Neural cell (in vitro differentiated cells): ENCODE results near the gene MARK3. TPM values are rescaled to one million over a fixed set of nuclear protein-coding genes. Genes with fewer than 3 reads are reported as not detected.

Source experiments
- H2AFZ ChIP-seq: fragments of 200-600, 300-800 bp; sonication (generic), shearing (Covaris generic); 2 replicates; pipeline ENCODE4 v1.6.0; 2014; ENCODE audit warnings: low read depth, mild to moderate bottlenecking, antibody characterized with exemption, low read length, moderate library complexity
- H3F3A ChIP-seq: fragments of 200-600 bp; shearing (Covaris generic); 2 replicates; pipeline ENCODE4 v1.6.1; 2016; ENCODE audit warnings: mild to moderate bottlenecking, moderate library complexity, mixed read lengths, antibody characterized with exemption, low read length; ENCODE audit not compliant: insufficient read depth, poor library complexity, severe bottlenecking
- H3K27ac ChIP-seq: fragments of 200-600, 300-800 bp; sonication (generic), shearing (Covaris generic); 2 replicates; pipeline ENCODE4 v1.5.1; 2014; ENCODE audit warnings: mild to moderate bottlenecking, low read length, moderate library complexity
- H3K27me3 ChIP-seq: fragments of 300-800, 200-600 bp; sonication (generic), shearing (Covaris generic); 2 replicates; pipeline ENCODE4 v1.6.0; 2014; ENCODE audit warnings: mild to moderate bottlenecking, low read depth, low read length, moderate library complexity; ENCODE audit not compliant: insufficient read depth
- H3K36me3 ChIP-seq: fragments of 300-800, 200-600 bp; sonication (generic), shearing (Covaris generic); 2 replicates; pipeline ENCODE4 v1.5.1; 2014; ENCODE audit warnings: mild to moderate bottlenecking, antibody characterized with exemption, low read length, moderate library complexity; ENCODE audit not compliant: insufficient read depth
- H3K4me2 ChIP-seq: fragments of 300-800, 200-600 bp; sonication (generic), shearing (Covaris generic); 2 replicates; pipeline ENCODE4 v1.6.0; 2014; ENCODE audit warnings: mild to moderate bottlenecking, low read length
- H3K4me3 ChIP-seq: fragments of 300-800, 200-600 bp; sonication (generic), shearing (Covaris generic); 2 replicates; pipeline ENCODE4 v1.5.1; 2014; ENCODE audit warnings: mild to moderate bottlenecking, low read length, moderate library complexity
- H3K79me2 ChIP-seq: fragments of 200-600 bp; shearing (Covaris generic); replicated peaks from 2 replicates; pipeline ENCODE4 v1.6.0; 2014; ENCODE audit warnings: mild to moderate bottlenecking, low read length, moderate library complexity; ENCODE audit not compliant: insufficient read depth
- H3K9ac ChIP-seq: fragments of 300-800, 200-600 bp; sonication (generic), shearing (Covaris generic); 2 replicates; pipeline ENCODE4 v1.6.1; 2016; ENCODE audit warnings: mild to moderate bottlenecking, low read length, mixed read lengths
- H3K9me2 ChIP-seq: fragments of 200-600 bp; shearing (Covaris generic); 2 replicates; pipeline ENCODE4 v1.6.1; 2016; ENCODE audit warnings: mild to moderate bottlenecking, low read length, mixed read lengths; ENCODE audit not compliant: insufficient read depth
- H3K9me3 ChIP-seq: fragments of 200-600, 300-800 bp; sonication (generic), shearing (Covaris generic); 2 replicates; pipeline ENCODE4 v1.6.1; 2016; ENCODE audit warnings: mild to moderate bottlenecking, mixed run types, low read length, moderate library complexity, mixed read lengths
- H4K20me1 ChIP-seq: fragments of 200-600 bp; shearing (Covaris generic); 2 replicates; pipeline ENCODE4 v1.6.1; 2016; ENCODE audit warnings: mild to moderate bottlenecking, mixed run types; ENCODE audit not compliant: insufficient read depth
- EP300 ChIP-seq: fragments of 450-650 bp; conservative IDR thresholded peaks from 2 replicates; pipeline ENCODE4 v1.6.1; 2014; ENCODE audit warnings: antibody characterized with exemption, mild to moderate bottlenecking, moderate library complexity; ENCODE audit not compliant: poor library complexity, severe bottlenecking
- EZH2 ChIP-seq: fragments of 200-600, 300-800 bp; shearing (Covaris generic), sonication (generic); IDR thresholded peaks from 2 replicates; pipeline ENCODE4 v1.6.1; 2014; ENCODE audit warnings: antibody characterized with exemption, low read length, borderline replicate concordance, mild to moderate bottlenecking; ENCODE audit not compliant: insufficient read depth, poor library complexity, severe bottlenecking
- MXI1 ChIP-seq: fragments of 450-650 bp; conservative IDR thresholded peaks from 2 replicates; pipeline ENCODE4 v1.6.1; 2014; ENCODE audit warnings: antibody characterized with exemption, mild to moderate bottlenecking; ENCODE audit not compliant: poor library complexity, severe bottlenecking
- POLR2AphosphoS5 ChIP-seq: IDR thresholded peaks from 2 replicates; pipeline ENCODE4 v1.6.1; 2012
- RAD21 ChIP-seq: fragments of 450-650 bp; conservative IDR thresholded peaks from 2 replicates; pipeline ENCODE4 v1.6.1; 2014; ENCODE audit warnings: antibody characterized with exemption, mild to moderate bottlenecking, moderate library complexity
- SMC3 ChIP-seq: fragments of 450-650 bp; conservative IDR thresholded peaks from 2 replicates; pipeline ENCODE4 v1.6.1; 2014; ENCODE audit warnings: antibody characterized with exemption, mild to moderate bottlenecking, moderate library complexity; ENCODE audit not compliant: poor library complexity
- TAF1 ChIP-seq: IDR thresholded peaks from 2 replicates; pipeline ENCODE4 v1.6.1; 2012; ENCODE audit warnings: low read depth
- polyA plus RNA-seq: library from polyadenylated mRNA; depleted of rRNA; stranded (reverse); fragments of >200 nt; gene quantifications from 2 replicates; pipeline ENCODE4 v1.2.3, GENCODE V29; 2014
- TF ChIP-seq, protein P1 (sequence below): IDR thresholded peaks from 2 replicates; pipeline ENCODE4 v1.6.1; 2012; ENCODE audit warnings: borderline replicate concordance
- TF ChIP-seq, protein P2 (sequence below): fragments of 450-650 bp; IDR thresholded peaks from 2 replicates; pipeline ENCODE4 v1.5.1; 2014; ENCODE audit warnings: antibody characterized with exemption, mild to moderate bottlenecking, moderate library complexity; ENCODE audit not compliant: poor library complexity, severe bottlenecking

MARK3 gene
- polyA plus RNA-seq, 1 donor from 2014 or later, result 158 TPM

DNA sequence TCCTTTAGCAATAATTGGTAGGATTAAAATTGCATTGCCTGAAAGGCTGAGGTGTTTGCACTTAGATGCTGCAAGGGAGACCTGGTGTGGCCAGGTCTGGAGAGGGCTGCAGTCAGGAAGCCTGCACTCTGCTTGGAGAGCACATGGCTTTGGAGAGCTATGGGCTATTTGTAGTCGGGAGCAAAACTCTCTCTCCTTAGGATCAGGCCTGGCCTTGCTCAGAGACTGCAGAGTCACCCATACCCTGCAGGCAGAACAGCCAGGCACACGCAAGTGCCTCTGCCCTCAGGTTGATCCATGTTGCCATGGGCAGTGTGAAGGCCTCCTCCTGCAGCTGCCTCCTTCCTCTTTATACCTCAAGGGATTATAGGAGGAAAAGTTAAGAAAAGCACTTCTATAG lies 110.6 kb downstream of the MARK3 start:
- Histone ChIP-seq H3K27ac (no peak overlapping the region), H3K4me3 (no peak overlapping the region), H3K9me3 (no peaks in the 10 kb centered on the region), H3F3A (no peaks in the 10 kb centered on the region), H3K36me3 (peaks cover 5% of the 10 kb centered on the region), H3K27me3 (no peaks in the 10 kb centered on the region), H3K4me2 (no peak overlapping the region), H3K79me2 (no peaks in the 10 kb centered on the region), H3K9me2 (no peaks in the 10 kb centered on the region), H2AFZ (no peak overlapping the region), H4K20me1 (no peaks in the 10 kb centered on the region), H3K9ac (no peak overlapping the region)
- TF ChIP-seq MXI1 (no peak), POLR2AphosphoS5 (no peak), EP300 (no peak), EZH2 (no peak), SMC3 (no peak), TAF1 (no peak), RAD21 (no peak)
- TF ChIP-seq, protein P1, sequence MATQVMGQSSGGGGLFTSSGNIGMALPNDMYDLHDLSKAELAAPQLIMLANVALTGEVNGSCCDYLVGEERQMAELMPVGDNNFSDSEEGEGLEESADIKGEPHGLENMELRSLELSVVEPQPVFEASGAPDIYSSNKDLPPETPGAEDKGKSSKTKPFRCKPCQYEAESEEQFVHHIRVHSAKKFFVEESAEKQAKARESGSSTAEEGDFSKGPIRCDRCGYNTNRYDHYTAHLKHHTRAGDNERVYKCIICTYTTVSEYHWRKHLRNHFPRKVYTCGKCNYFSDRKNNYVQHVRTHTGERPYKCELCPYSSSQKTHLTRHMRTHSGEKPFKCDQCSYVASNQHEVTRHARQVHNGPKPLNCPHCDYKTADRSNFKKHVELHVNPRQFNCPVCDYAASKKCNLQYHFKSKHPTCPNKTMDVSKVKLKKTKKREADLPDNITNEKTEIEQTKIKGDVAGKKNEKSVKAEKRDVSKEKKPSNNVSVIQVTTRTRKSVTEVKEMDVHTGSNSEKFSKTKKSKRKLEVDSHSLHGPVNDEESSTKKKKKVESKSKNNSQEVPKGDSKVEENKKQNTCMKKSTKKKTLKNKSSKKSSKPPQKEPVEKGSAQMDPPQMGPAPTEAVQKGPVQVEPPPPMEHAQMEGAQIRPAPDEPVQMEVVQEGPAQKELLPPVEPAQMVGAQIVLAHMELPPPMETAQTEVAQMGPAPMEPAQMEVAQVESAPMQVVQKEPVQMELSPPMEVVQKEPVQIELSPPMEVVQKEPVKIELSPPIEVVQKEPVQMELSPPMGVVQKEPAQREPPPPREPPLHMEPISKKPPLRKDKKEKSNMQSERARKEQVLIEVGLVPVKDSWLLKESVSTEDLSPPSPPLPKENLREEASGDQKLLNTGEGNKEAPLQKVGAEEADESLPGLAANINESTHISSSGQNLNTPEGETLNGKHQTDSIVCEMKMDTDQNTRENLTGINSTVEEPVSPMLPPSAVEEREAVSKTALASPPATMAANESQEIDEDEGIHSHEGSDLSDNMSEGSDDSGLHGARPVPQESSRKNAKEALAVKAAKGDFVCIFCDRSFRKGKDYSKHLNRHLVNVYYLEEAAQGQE, result no peak
- TF ChIP-seq, protein P2, sequence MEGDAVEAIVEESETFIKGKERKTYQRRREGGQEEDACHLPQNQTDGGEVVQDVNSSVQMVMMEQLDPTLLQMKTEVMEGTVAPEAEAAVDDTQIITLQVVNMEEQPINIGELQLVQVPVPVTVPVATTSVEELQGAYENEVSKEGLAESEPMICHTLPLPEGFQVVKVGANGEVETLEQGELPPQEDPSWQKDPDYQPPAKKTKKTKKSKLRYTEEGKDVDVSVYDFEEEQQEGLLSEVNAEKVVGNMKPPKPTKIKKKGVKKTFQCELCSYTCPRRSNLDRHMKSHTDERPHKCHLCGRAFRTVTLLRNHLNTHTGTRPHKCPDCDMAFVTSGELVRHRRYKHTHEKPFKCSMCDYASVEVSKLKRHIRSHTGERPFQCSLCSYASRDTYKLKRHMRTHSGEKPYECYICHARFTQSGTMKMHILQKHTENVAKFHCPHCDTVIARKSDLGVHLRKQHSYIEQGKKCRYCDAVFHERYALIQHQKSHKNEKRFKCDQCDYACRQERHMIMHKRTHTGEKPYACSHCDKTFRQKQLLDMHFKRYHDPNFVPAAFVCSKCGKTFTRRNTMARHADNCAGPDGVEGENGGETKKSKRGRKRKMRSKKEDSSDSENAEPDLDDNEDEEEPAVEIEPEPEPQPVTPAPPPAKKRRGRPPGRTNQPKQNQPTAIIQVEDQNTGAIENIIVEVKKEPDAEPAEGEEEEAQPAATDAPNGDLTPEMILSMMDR, result no peak

DNA sequence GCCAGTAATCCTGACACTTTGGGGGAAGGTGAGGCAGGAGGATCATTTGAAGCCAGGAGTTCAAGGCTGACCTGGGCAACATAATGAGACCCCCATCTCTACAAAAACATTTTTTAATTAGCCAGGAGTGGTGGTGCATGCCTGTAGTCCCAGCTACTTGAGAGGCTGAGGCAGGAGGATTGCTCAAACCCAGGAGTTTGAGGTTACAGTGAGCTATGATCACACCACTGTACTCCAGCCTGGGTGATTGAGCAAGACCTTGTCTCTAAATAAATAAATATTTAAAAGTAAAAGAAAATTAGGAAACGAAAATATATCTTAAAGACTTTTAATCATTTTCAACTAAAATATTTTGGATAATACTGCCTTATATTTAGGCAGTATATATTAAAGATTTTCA lies 111.6 kb downstream of the MARK3 start:
- no peaks in the 10 kb centered on the region for H3K9me2 ChIP-seq
- no peaks in the 10 kb centered on the region for H3K9me3 ChIP-seq
- H3F3A ChIP-seq, result no peaks in the 10 kb centered on the region
- H3K9ac ChIP-seq, result no peak overlapping the region
- H3K4me3 ChIP-seq, result no peak overlapping the region
- peaks cover 12% of the 10 kb centered on the region for H3K36me3 ChIP-seq
- H2AFZ ChIP-seq, result no peak overlapping the region
- H3K27ac ChIP-seq, result no peak overlapping the region
- no peaks in the 10 kb centered on the region for H3K27me3 ChIP-seq
- no peak overlapping the region for H3K4me2 ChIP-seq
- TF ChIP-seq, protein P2, result no peak
- TF ChIP-seq SMC3 (no peak), TAF1 (no peak), EZH2 (no peak), EP300 (no peak), MXI1 (no peak), POLR2AphosphoS5 (no peak), RAD21 (no peak)
- TF ChIP-seq, protein P1, result no peak
- H4K20me1 ChIP-seq, result no peaks in the 10 kb centered on the region
- H3K79me2 ChIP-seq, result no peaks in the 10 kb centered on the region
